GM18867 (cell line): ENCODE results near the gene SCYGR8.
"Not testable (repeated sequence)": the region's sequence is repeated elsewhere in the genome, so short reads cannot be mapped to it uniquely, and the experiment has no call there.

Experiments
- ATAC-seq: cut with Tn5 transposase; IDR thresholded peaks from one replicate; pipeline ENCODE4 v1.9.1; 2021; ENCODE audit warnings: mild to moderate bottlenecking, moderate library complexity; ENCODE audit not compliant: unreplicated experiment

SCYGR8 gene

GRCh38 chr2:227745594-227745993 lies at the start of gene SCYGR8:
SCYGR8 (plus strand) TSS chr2:227745894; CDS start chr2:227745894, 0 bp downstream.
- ATAC-seq = no peak

- ATAC-seq = no peak
These were observed 48.6 kb upstream of the SCYGR8 start for GRCh38 chr2:227696990-227697679.

GRCh38 chr2:227701556-227701955 lies 44.1 kb upstream of the SCYGR8 start:
- ATAC-seq = no peak

DNA sequence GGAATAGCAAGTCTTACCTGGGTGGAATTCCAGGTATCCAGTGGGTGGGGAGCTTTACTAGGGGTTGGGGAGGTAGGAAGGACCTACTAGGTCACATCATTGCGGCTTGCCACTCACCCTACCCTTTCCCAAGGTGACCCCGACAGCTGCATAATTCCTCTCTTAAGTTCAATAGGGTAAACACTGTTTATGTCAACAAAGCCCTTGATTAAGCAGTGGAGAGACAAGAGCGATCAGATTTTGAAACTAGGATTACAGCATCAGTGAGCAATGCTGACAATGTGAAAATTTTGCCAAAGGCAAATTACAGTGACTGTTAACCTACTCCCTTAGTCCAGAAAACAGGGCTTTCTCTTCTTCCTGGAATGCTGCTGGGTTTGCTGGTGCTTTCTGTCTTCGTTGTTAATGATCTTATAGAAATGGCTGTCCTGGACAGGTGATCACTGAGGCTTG lies 42.4 kb upstream of the SCYGR8 start:
- ATAC-seq = no peak

GRCh38 chr2:227703961-227704360 lies 41.7 kb upstream of the SCYGR8 start:
- no peak for ATAC-seq

DNA sequence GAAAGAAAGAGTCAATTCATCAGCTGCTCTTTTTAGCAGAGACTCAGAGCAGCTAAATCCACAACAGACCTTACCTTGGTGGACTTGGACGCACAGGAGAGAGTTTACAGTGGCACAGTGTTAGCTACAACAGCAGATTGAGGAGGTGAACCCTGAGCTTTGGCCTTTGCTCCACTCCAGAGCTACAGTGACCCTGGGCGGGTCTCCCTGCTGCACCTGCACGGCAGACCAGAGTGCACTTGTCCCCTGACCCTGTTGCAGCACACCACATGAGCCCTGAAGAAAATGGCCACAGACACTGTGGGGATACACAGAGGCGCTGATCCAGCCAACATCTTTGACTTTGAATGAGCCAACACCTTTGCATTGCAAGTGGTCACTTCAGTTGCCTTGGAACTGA lies 38.8 kb upstream of the SCYGR8 start:
- ATAC-seq = no peak

- ATAC-seq = no peak
These were observed 38.3 kb upstream of the SCYGR8 start for GRCh38 chr2:227707390-227707789.

- no peak for ATAC-seq
These were observed 34.7 kb upstream of the SCYGR8 start for GRCh38 chr2:227710986-227711385.

DNA sequence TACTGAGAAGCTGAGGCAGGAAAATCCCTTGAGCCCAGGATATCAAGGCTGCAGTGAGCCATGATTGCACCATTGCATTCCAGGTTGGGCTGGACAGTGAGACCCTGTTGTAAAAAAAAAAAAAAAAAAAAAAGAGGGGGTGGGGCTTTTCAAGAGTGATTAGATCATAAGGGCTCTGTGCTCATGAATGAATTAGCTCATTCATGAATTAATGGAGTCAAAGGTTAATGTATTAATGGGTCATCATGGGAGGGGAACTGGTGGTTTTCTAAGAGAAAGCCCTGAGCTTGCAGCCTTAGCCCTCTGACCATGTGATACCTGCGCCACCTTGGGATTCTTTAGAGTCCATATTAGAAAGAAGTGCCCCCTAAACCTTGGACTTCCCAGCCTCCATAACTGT lies 32.4 kb upstream of the SCYGR8 start:
- ATAC-seq = no peak

- ATAC-seq = no peak
These were observed 29.2 kb upstream of the SCYGR8 start for GRCh38 chr2:227716501-227716900.

- ATAC-seq = no peak
These were observed 27.8 kb upstream of the SCYGR8 start, which contains the start of gene SLC19A3 for GRCh38 chr2:227717687-227718567. SLC19A3 (minus strand) TSS chr2:227718028; CDS start chr2:227702318, 15,710 bp downstream.

- no peak for ATAC-seq
These were observed 26.1 kb upstream of the SCYGR8 start for GRCh38 chr2:227719641-227720040.

GRCh38 chr2:227720680-227721079 lies 25.0 kb upstream of the SCYGR8 start:
- ATAC-seq = no peak

- ATAC-seq = not testable (repeated sequence)
These were observed 22.9 kb upstream of the SCYGR8 start for GRCh38 chr2:227722821-227723220.

DNA sequence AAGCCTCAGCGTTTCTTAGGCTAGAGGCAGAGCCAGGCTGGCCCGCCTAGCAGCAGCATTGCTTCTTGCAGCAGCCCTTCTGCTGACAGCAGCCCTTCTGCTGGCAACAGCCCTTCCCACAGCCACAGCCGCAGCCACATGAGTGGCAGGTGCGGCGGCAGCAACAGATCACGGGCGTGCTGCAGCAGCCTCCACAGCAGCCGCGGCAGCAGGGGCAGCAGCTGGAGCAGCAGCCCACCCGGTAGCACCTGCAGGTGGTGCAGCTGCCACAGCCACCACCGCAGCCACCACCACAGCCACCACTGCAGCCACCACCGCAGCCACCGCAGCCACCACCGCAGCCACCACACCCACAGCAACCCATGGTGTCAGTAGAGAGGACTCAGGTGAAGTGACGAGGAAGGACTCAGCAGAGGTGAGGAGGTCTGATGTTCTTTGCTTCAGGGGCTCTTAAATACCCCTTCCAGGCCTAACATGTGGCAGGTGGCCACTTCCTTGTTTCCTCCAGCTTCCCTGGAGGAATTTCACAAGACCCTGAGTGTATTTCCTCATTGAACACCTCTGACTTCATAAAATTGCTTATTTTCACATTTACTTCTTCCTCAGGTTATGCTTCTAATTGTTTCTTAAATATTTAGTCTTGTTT lies 21.2 kb upstream of the SCYGR8 start, which contains the start of gene SCYGR6:
TSS of gene SCYGR6 (minus strand) at position 364 of the 646 bp plus-strand sequence. CDS start at position 364, 0 bp downstream.
- no peak for ATAC-seq

DNA sequence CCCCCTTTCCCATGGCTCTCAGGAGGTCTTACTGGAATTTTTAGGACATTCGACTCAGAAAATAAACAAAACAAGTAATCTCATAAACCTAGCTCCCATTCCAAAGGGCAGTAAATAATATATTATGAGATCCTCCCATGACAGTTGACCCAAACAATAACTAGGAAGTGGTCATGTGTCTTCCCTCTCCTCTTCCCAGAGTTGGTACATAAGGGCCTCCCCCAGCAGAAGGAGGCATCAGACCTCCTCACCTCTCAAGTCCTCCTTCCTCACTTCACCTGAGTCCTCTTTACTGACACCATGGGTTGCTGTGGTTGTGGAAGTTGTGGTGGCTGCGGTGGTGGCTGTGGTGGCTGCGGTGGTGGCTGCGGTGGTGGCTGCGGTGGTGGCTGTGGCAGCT lies 17.7 kb upstream of the SCYGR8 start, which contains the start of gene SCYGR7:
TSS of gene SCYGR7 (plus strand) at position 301 of the 400 bp plus-strand sequence. CDS start at position 301, 0 bp downstream.
- ATAC-seq = no peak

DNA sequence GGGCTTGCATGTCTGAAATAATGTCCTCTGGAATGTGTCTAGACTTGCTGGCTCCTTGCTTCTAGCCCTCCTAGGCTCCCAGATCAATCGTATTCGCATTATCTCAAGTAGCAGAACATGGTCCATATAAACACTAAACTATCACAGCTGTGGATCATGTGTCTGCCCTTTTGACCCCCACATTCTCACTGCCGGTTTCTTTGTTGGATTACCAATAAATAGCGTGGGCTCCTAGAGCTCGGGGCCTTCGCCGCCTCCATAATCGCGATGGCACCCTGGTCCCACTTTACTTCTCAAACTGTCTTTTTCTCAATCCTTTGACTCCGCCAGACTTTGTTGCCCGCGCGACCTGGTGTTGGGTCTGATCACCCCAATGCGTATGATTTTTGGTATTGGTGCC lies 6.3 kb upstream of the SCYGR8 start:
- ATAC-seq = no peak

DNA sequence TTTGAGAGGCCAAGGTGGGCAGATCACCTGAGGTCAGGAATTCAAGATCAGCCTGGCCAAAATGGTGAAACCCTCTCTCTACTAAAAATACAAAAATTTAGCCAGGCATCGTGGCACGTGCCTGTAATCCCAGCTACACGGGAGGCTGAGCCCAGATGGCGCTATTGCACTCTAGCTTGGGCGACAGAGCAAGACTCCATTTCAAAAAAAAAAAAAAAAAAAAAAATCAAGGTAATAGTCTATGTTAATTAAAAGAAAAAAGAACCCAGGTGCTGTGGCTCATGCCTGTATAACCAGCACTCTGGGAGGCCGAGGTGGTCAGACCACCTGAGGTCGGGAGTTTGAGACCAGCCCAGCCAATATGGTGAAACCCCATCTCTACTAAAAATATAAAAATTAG lies 5.0 kb upstream of the SCYGR8 start:
- ATAC-seq = not testable (repeated sequence)

GRCh38 chr2:227748079-227748478 lies 2.4 kb downstream of the SCYGR8 start:
- ATAC-seq = no peak

GRCh38 chr2:227756261-227756660 lies 10.6 kb downstream of the SCYGR8 start:
- ATAC-seq = not testable (repeated sequence)
